COLO668 (cell line): ENCODE data around the gene REST.

Source experiments
- DNase-seq: peaks from one replicate; lab custom pipeline; 2025; ENCODE audit not compliant: unreplicated experiment; lab: John Stamatoyannopoulos, UW

REST gene

DNA sequence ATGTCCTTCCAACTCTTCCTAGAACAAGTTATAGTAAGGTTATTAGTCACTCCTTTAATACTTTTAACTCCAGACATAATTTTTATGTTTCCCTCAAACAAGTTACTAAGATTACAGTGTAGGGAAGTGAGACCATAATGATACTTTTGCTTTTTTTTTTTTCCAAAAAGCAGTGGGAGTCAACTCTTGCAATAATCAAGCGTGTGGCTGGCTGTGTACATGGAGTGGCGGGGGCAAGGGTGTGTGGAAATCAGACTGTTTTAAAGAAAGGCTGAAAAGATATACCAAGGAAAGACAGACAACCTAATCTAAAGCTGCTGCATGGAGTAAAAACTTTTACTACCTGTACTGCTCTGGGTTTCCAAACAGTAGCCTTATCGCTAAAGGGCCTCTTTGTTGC is 65.6 kb downstream of the REST start:
- no peak for DNase-seq

DNA sequence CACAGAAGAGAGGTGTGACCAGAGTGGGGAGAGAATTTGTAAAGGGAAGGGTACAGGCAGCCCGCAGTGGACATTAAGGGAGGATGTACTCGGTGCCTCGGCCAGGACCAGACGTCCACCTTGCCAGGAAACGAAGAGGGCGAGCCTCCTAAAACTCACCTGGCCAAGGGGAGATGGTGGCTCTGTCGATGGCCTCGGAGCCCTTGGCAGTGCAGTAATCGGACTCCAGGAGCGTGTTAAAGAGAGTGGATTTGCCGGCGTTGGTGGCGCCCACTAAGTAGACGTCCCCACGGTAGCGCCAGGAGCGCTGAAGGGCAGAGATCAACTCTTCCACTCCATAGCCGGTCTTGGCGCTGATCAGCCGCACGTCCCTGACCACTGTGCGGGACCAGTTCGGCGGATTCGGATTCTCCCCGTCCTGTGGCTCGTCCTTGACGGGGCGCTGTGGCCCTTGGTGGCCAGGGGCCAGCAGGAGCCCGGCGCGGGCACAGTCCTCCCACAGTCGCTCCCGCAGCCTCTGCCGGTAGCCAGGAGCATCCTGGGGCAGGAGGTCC is 68.7 kb downstream of the REST start:
- peak; percentile 40 for DNase-seq

DNA sequence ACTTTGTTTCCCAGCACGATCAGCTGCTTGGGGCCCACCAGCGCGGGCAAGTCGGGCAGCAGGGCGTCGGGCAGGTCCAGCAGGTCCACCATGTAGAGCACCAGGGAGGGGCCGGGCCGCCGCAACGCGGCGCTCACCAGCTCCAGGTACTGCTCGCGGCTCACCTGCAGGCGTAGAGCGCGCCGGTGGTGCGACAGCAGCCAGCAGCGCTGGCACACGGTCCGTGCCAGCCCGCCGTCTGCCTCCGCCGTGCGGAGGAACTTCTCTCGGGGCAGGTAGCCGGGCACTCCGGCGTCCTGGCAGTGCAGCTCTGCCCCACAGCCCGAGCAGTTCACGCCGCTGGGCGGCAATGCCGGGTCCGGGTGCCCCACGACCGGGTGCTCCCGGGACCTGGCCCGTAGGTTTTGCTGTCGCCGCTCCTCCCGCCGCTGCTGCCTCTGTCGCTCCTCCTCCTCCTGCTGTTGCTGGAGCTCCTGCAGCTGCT is 69.2 kb downstream of the REST start:
- DNase-seq, result peak; percentile 78

DNA sequence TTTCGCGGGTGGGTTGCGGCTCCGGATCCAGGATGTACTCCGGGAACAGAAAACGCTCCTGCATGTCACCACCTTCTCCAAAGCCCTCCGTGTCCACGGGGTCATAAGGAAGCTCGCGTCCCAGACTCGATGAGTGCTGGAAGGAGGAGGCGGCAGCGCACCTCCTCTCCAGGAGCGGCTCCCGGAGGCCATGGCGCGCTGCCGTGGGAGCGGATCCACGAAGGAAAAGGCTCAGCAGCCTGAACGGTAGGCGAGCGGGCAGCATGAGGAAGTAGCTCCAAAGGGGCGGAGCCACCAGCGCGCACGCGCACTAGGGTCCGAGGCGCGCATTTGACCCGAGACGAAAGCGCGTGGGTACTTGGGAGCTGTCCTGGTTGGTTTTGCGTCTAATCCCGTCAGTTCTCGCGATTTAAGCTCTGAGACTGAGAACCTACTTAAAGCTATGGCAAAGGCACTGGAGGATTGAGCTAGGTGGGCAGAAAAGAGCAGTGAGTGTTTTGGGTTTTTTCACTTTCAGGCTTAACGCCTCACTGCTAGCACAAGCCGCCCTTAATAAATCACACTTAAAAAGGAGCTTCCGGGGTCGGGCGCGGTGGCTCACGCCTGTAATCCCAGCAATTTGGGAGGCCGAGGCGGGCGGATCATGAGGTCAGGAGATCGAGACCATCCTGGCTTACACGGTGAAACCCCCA is 69.8 kb downstream of the REST start, which contains the start of gene NOA1:
Gene NOA1, minus strand, starts transcription at position 286 of the 692 bp plus-strand sequence. Its CDS starts 21 bp downstream, at position 265.
- DNase-seq, result peak; percentile 96

DNA sequence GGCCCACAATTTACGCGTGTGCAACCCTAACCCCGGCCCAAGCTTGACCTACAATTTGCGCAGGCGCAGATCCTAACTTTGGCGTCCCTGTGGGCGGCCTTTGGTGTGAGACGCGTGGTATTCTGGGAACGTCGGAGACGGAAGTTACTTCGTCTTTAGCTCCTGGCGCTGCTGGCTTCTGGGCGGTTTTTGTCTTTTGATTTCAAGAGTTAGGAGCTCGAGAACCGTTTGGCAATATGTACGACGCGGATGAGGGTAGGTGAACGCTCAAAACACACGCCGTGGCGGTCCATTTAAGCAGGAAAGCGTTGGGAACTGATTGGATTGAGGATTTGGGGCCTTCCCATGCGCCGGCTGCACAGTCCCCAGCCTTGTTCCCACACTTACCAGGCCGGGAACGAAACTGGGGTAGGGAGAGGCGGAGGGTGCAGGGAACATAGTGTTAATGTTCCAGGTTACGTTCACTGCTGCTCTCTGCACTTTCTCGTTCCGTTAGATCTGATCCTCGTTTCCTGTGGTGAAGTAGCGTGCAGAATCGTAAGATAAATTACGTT is 71.1 kb downstream of the REST start, which contains the start of gene POLR2B:
Gene POLR2B, plus strand, starts transcription at position 147 of the 554 bp plus-strand sequence. Its CDS starts 90 bp downstream, at position 237.
- DNase-seq, result peak; percentile 92

DNA sequence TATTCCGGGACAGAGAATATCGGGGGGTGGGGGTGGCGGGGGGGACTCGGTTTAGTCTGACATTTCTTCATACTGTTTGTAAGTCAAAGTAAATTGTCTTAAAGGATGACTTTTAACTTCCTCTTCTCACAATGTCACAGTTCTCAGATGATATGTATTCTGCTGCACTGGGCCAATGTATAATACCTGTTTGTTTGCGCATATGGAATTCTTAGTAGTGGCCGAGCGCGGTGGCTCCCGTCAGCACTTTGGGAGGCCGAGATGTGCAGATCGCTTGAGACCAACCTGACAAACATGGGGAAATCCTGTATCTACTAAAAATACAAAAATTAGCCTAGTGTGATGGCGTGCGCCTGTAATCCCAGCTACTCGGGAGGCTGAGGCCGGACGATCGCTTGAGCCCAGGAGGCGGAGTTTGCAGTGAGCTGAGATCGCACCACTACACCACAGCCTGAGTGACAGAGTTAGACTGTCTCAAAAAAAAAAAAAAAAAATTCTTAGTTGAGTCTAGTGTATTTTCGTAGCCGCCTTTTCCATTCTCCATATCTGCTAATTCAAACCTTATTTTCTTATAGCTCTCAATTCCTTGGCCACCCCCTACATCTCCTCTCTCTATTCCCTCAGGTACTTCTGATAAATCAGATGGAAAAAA is 71.8 kb downstream of the REST start:
- peak; percentile 24 for DNase-seq

DNA sequence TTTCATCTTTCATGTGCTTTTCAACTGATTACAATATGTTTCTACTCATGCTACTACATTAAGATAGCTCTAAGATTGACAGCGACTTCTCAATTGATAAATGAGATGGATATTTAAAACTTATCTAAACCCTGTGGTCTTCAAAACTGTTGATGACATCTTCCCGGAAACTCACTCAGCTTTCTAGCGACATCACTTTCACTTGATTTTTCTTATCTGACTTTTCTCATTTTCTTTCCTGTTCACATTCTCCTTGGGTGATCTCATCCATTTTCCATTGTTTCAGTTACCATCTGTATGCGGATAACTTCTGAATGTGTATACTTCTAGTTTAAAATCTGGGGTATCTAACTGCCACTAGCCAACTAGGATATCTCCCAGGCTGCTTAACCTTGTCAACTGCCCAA is 74.1 kb downstream of the REST start:
- DNase-seq, result no peak

DNA sequence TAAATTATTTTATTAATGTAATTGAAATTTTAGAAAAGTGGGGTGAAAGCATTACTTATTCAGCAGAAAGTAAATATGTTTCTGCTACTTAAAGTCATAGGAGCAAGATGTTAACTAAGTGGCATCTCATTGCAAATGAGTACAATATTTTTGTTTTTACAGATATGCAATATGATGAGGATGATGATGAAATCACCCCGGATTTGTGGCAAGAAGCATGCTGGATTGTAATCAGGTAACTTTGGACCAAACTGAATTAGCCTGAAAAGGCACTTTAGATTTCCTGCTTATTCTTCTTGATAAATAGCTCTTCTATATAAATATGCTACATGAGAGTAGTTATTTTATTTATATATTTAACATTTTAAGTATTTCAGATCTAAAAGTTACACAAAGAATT is 78.5 kb downstream of the REST start:
- DNase-seq, result no peak

DNA sequence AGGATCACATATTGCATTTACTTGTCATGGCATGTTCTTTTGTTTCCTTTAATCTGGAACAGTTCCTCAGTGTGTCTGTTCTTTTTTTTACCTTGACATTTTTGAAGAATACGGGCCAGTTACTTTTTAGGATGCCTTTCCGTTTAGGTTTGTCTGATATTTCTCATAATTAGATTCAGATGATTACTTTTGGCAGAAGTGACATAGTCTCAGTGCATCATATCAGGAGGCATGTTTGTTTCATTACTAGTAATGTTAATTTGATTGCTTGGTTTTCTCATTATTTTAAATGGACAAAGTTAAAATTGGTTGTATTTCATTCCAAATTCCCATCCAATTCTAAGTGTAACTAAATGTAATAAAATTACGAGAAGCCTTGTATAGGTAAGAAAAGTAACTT is 79.3 kb downstream of the REST start:
- DNase-seq, result no peak

DNA sequence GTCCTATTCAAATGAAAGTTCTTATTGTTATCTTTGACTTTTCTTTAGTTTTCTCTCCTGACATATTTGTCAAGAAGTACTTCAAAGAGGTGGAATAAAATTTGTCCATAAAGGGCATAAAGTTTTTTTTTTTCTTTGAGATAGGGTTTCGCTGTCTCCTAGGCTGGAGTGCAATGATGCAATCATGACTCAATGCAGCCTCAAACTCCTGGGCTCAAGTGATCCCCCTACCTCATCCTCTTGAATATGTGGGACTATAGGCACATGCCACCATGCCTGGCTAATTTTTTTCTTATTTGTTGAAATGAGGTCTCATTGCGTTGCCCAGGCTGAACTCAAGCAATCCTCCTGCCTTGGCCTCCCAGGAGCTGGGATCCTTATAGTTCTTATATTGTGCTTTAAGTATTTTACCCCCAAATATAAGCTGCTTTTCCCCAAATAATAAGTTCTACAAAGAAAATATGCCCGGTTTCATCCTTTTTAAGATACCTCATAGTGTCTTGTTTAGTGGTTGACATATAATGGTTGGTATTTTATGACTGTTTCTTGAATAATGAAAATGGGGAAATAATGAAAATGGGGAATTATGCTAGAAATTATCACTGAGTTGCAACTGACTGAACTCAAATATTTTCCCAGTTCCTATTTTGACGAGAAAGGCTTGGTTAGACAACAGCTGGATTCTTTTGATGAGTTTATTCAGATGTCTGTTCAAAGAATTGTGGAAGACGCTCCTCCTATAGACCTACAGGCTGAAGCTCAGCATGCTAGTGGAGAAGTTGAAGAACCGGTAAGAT is 82.6 kb downstream of the REST start:
- no peak for DNase-seq

DNA sequence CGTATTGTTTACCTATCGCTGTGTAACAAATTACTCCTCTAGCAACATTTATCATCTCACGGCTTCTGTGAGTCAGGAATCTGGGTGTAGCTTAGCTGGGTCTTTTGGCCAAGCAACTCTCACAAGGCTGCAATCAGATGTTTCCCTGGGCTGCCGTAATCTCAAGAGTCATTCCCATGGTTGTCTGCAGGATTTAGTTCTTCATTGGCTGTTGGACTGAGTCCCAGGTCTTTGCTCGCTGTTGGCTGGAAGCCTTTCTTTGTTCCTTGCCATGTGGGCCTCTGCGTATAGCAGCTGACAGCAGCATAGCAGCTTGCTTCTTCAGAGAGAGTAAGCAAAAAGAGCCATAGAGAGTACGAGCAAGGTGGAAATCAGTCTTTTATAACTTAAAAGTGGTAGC is 87.8 kb downstream of the REST start:
- DNase-seq, result no peak

DNA sequence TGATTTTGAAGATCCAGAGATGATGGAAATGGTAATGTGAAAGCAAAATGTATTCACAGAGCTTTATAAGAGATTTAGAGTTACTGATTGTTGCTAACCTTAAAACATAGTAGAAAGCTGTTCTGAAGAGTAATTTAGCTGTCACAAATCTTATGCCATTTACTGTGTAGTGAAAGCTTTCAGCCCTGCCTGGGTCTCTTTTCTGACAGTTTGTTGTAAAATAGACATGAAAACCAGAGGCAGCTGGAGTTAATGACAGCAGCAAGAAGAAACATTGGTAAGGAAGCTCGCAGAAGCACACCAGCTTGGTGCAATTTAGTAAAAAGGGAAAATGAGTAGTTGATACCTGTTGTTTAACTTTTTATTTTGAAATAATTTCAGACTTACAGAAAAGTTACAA is 92.1 kb downstream of the REST start:
- DNase-seq, result no peak

DNA sequence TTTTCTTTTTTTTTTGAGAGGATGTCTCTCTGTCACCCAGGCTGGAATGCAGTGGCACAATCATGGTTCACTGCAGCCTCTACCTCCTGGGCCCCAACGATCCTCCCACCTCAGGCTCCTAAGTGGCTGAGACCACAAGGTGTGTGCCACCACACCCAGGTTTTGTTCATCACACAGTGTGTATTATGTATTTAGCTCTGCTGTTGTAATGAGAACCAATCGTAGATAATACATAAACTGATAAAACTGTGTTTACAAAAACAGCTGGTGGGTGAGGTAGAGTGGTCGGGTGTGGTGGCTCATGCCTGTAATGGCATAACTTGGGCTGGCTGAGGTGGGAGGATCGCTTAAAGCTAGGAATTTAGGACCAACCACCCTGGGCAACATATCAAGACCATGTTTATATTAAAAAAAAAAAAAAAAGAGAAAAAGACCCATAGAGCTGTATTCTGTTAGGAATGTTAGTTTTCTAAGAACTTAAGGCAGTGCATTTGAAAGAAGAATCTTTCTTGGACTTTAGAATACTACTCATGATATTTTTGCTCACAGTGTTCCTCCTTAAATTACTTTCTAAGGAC is 105.9 kb downstream of the REST start:
- DNase-seq, result no peak
